GM18909 (cell line): ENCODE data around the gene MYL7.
"Not testable (repeated sequence)": the region's sequence is repeated elsewhere in the genome, so short reads cannot be mapped to it uniquely, and the experiment has no call there.

ENCODE experiments used
- ATAC-seq: cut with Tn5 transposase; IDR thresholded peaks from one replicate; pipeline ENCODE4 v1.9.1; 2021; ENCODE audit warnings: mild to moderate bottlenecking; ENCODE audit not compliant: unreplicated experiment, poor library complexity

The MYL7 gene

GRCh38 chr7:44138698-44139097, 2.4 kb downstream of the MYL7 start:
- no peak for ATAC-seq

- ATAC-seq, result no peak
Measured at GRCh38 chr7:44136731-44137130, 4.4 kb downstream of the MYL7 start.

GRCh38 chr7:44134943-44135628, 6.0 kb downstream of the MYL7 start:
- ATAC-seq, result no peak

GRCh38 chr7:44133295-44133694, 7.8 kb downstream of the MYL7 start:
- ATAC-seq, result no peak

GRCh38 chr7:44132039-44132438, 9.1 kb downstream of the MYL7 start:
- ATAC-seq, result no peak

- no peak for ATAC-seq
Measured at GRCh38 chr7:44131173-44132029, 9.7 kb downstream of the MYL7 start.

- no peak for ATAC-seq
Measured at GRCh38 chr7:44128721-44129582, 12.2 kb downstream of the MYL7 start.

DNA sequence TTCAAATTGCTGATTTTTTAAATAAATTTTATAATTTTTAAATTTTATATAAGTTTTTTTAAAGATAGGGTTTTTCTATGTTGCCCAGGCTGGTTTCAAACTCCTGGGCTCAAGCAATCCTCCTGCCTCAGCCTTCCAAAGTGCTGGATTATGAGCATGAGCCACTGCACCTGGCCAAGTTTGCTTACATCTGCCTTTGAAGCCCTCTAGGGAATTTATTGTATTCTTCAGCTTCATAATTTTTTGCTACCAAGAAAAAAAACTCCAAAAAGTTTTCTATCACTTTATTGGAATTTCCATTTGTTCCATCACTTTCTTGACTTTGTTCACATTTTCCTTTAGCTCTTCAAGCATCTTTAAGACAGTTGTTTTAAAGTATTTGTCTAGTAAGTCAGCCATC, 14.0 kb downstream of the MYL7 start:
- ATAC-seq, result no peak

- not testable (repeated sequence) for ATAC-seq
Measured at GRCh38 chr7:44126574-44126973, 14.6 kb downstream of the MYL7 start.

GRCh38 chr7:44124822-44125202, 16.3 kb downstream of the MYL7 start:
- no peak for ATAC-seq

DNA sequence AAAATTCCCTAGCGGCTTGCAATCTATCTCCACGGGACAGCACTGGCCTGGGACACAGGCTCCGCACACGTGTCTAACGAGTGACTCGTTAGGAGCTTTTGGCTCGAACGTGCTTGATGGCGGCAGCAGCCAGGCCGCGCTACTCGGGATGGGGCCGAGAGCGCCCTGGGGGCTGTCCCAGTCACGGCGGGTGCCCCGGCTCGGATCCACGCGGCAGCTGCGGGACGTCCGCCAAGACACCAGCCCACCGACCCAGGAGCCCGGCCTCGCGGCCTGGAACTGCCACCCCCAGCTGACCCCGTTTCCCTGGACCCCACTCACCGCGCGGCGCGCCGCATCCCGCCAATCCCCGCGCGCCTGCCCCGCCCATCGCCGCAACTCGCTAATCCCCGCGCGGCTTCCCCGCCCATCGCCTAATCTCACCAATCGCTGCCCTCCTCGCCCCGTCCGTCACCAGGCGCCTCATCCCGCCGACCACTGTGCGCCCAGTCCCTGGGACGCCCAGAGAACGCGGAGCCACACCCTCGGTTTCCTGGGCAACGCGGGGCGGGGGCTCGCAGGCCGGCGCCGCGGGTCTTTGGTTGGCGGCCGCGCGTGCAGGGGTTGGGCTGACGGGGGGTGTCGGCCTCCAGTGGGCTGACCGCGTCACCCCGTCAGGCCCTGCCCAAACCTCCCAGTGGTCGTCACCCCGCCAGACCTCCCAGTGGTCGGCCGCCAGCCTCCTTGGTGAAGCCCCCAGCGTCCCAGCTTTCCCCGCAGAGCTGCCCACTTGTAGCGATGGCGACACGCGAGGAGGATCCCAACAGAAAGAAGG, 17.7 kb downstream of the MYL7 start, which contains the start of gene POLD2:
Gene POLD2 (minus strand): TSS at position 359 of the 814 bp plus-strand sequence. CDS start 1,495 bp downstream, outside the sequence.
- ATAC-seq, result peak; percentile 97

DNA sequence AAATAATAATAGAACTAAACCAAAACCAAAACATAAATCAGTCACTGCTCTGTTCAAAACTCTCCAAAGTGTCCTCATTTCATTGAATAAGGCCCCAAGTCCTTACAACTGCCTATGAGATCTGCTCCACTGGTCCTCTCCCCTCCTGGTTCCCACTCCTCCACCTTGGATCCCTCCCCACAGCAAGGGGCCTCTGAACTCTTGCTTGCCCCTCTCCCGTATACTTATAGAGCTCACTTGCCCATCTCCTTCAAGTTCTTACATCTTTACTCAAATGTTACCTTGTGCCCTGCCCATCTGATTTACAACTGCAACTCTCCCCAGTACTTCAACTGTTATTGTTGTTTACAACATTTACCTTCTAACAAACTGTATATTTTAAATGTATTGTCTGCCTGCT, 18.6 kb downstream of the MYL7 start:
- no peak for ATAC-seq

DNA sequence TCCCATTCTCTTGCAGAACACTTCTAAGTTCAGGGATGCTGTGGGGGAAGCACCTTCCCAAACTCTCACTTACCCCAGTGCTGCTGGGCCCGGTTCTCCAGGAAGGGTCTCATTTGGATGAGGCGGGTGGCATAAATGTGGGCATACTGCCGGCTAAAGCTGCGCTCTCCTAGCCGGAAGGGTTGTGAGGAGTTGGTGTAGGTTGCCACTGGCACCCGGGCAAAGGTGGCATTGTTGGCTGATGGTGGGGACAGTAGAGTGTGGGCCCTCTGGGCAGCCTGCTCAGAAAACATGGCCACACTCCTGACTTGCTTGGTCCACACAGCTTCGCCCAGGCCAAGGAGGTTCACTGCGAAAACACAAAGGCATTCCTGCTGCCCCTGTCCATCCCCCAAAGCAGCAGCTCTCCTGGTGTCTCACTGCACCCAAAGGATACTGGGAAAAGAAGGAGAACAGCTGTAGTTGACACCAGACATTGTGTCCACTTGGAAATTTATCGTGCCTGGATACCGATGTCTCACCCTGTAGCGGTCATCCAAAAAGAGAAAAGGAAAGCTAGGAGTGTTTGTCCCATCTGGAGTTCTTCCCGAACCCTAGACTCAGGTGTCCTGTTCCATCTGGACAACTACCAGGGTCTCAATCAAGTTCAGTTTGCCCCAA, 19.2 kb downstream of the MYL7 start:
- ATAC-seq, result no peak

DNA sequence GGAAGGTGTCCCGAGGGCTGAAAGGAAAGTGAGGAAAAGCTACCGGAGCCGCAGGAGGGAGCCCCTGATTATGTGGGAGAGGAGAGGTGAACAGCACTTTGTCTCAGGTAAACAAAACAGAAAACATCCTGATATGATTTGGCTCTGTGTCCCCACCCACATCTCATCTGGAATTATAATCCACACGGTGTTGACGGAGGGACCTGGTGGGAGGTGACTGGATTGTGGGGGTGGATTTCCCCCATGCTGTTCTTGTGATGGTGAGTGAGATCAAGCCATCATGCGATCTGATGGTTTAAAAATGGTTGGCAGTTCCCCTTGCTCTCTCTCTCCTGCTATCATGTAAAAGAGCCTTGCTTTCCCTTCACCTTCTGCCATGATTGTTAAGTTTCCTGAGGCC, 20.7 kb downstream of the MYL7 start:
- no peak for ATAC-seq

GRCh38 chr7:44119829-44120380, 21.2 kb downstream of the MYL7 start:
- ATAC-seq, result no peak

GRCh38 chr7:44117801-44118429, 23.2 kb downstream of the MYL7 start:
- ATAC-seq, result no peak

- ATAC-seq, result no peak
Measured at GRCh38 chr7:44116789-44117666, 24.1 kb downstream of the MYL7 start.
